ENCODE data around the gene ANGPT4. TPM values are rescaled to one million over a fixed set of nuclear protein-coding genes. Genes with fewer than 3 reads are reported as not detected.
"Not testable (repeated sequence)": the region's sequence is repeated elsewhere in the genome, so short reads cannot be mapped to it uniquely, and the experiment has no call there.

The ANGPT4 gene
- total and polyA plus RNA-seq, 5 donors = 0.06 to 0.14 (median 0.12) TPM; not detected in 2

DNA sequence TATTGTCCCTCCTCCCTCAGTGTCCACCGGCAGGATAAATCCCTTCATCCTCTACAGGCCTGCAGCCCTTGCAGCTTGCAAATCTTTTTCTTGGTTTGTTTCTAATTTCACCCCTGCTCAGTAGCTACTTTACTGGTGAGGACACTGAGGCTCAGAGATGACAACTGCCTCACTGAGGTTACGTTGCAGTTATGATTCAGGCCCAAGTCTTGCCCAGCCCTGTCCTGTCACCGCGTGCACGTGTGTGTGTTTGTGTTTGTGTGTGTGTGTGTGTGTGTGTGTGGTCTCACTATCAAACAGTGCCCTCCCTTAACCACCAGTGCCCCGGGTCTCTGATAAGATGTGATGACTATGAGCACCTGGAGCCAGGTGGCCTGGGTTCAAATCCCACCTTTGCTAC, 61.5 kb downstream of the ANGPT4 start:
- DNase-seq (no peak), ATAC-seq (no peak)
- Histone ChIP-seq H3K27me3 (ENCODE audit: control insufficient read depth, insufficient read depth) (no peaks in the 10 kb centered on the region), H3K27ac (ENCODE audit: low read length) (no peak overlapping the region), H3K4me1 (ENCODE audit: control insufficient read depth, insufficient read depth, low read length) (no peaks in the 10 kb centered on the region), H3K9me3 (ENCODE audit: control insufficient read depth, low read length) (no peaks in the 10 kb centered on the region), H3K4me3 (ENCODE audit: low read length) (no peak overlapping the region)
- intact Hi-C loops (cut with DNase I) = no loop called here
- WGBS = 71% methylated on average over 6 of the region's 6 CpGs

DNA sequence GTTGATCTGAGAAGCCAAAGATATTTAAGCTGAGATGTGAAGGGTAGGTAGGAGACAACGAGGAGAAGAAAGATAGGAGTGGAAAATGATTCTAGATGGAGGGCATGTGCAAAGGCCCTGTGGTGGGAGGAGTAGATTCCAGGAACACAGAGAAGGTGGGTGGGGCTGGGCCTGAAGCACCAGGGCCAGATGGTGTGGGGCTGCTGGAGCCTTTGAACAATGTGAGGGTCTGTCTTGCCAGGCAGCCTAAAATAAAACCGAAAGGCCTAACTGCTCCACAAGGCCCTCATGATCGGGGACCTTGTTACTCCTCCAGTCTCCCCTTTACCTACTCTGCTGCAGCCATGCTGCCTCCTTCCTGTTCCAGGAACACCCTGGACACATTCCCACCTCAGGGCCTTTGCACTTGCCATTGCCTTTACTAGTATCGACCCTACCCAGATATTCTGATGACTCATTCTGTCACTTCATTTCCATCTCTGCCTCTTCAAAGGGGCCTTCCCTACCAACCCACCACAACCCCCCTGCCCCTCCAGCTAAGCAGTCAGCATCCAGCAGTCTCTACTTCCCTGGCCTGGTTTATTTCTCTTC, 62.6 kb downstream of the ANGPT4 start:
- intact Hi-C loops (cut with DNase I) = no loop called here
- WGBS = 93% methylated on average over 4 of the region's 4 CpGs
- H3K27me3 ChIP-seq (ENCODE audit: control insufficient read depth, insufficient read depth) = no peaks in the 10 kb centered on the region
- H3K4me1 ChIP-seq (ENCODE audit: control insufficient read depth, insufficient read depth, low read length) = no peaks in the 10 kb centered on the region
- H3K4me3 ChIP-seq (ENCODE audit: low read length) = no peak overlapping the region
- H3K9me3 ChIP-seq (ENCODE audit: control insufficient read depth, low read length) = no peaks in the 10 kb centered on the region
- no peak overlapping the region for H3K27ac ChIP-seq (ENCODE audit: low read length)
- no peak for ATAC-seq
- DNase-seq = no peak

DNA sequence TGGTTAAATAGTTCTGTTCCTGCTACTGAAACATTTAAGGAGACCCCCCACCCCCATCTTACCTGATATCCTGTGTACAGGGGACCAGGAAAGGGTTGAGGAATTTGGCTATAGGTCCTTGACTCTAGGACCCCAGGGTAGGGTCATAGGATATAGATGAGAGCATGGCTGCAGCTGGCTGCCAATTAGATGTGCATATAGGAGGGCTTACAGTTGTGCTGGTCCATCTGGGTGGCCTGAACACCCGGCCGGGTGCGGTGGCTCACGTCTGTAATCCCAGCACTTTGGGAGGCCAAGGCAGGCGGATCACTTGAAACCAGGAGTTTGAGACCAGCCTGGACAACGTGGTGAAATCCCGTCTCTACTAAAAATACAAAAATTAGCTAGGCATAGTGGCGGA, 67.4 kb downstream of the ANGPT4 start:
- H3K4me1 ChIP-seq (ENCODE audit: control insufficient read depth, insufficient read depth, low read length); DNase-seq; H3K27me3 ChIP-seq (ENCODE audit: control insufficient read depth, insufficient read depth); H3K4me3 ChIP-seq (ENCODE audit: low read length); H3K27ac ChIP-seq (ENCODE audit: low read length); H3K9me3 ChIP-seq (ENCODE audit: control insufficient read depth, low read length); ATAC-seq; intact Hi-C loops (cut with DNase I): not testable (repeated sequence)
- WGBS = 93% methylated on average over 8 of the region's 8 CpGs

DNA sequence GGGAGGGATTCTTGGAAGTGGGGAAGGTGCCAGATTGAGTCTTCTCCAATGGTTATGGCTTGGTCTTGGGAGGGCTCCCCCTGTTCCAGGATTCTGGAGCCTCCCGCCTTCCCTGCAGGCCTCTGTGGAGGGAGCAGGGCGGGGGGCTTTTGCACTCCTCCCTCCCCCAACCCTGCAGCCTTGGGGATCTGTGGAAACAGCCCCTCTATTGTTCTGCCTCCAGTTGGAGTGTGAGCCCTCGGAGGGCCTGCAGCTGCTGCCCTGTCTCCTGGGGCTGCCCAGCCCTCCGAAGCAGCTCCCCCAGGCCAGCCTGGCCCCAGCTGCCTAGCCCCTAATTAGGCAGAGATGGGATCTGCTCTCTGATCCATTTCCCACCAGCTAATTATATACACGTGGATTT, 67.9 kb downstream of the ANGPT4 start:
- DNase-seq = no peak
- intact Hi-C loops (cut with DNase I) = no loop called here
- peaks cover 5% of the 10 kb centered on the region for H3K4me1 ChIP-seq (ENCODE audit: control insufficient read depth, insufficient read depth, low read length)
- H3K9me3 ChIP-seq (ENCODE audit: control insufficient read depth, low read length) = no peaks in the 10 kb centered on the region
- H3K4me3 ChIP-seq (ENCODE audit: low read length) = no peak overlapping the region
- no peak for ATAC-seq
- H3K27ac ChIP-seq (ENCODE audit: low read length) = no peak overlapping the region
- no peaks in the 10 kb centered on the region for H3K27me3 ChIP-seq (ENCODE audit: control insufficient read depth, insufficient read depth)
- WGBS = 88% methylated on average over 5 of the region's 5 CpGs

DNA sequence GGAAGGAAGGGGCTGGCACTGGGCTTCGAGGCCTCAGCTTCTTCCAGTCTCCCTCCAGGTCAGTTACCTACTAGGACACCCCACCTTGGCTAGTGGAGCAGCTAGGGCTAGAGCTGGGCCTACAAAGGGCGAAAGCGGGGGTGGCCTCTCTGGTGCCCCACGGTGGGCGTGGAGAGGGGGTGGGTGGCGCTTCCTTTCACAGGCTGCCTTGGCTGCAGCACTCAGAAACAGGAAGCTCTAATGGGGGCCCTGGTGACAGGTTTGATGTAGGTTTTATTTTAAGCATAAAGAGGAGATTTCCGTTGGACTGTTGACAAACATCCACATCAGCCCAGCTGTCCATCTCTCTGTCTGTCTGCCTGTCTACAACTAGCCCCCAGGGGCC, 69.2 kb downstream of the ANGPT4 start:
- WGBS = 65% methylated on average over 7 of the region's 7 CpGs
- no peaks in the 10 kb centered on the region for H3K27me3 ChIP-seq (ENCODE audit: control insufficient read depth, insufficient read depth)
- intact Hi-C loops (cut with DNase I) = no loop called here
- ATAC-seq (no peak), DNase-seq (peak in 2 of 3 donors; percentile 57 to 65)
- no peaks in the 10 kb centered on the region for H3K9me3 ChIP-seq (ENCODE audit: control insufficient read depth, low read length)
- H3K4me1 ChIP-seq (ENCODE audit: control insufficient read depth, insufficient read depth, low read length) = peaks cover 5% of the 10 kb centered on the region
- no peak overlapping the region for H3K27ac ChIP-seq (ENCODE audit: low read length)
- H3K4me3 ChIP-seq (ENCODE audit: low read length) = no peak overlapping the region

DNA sequence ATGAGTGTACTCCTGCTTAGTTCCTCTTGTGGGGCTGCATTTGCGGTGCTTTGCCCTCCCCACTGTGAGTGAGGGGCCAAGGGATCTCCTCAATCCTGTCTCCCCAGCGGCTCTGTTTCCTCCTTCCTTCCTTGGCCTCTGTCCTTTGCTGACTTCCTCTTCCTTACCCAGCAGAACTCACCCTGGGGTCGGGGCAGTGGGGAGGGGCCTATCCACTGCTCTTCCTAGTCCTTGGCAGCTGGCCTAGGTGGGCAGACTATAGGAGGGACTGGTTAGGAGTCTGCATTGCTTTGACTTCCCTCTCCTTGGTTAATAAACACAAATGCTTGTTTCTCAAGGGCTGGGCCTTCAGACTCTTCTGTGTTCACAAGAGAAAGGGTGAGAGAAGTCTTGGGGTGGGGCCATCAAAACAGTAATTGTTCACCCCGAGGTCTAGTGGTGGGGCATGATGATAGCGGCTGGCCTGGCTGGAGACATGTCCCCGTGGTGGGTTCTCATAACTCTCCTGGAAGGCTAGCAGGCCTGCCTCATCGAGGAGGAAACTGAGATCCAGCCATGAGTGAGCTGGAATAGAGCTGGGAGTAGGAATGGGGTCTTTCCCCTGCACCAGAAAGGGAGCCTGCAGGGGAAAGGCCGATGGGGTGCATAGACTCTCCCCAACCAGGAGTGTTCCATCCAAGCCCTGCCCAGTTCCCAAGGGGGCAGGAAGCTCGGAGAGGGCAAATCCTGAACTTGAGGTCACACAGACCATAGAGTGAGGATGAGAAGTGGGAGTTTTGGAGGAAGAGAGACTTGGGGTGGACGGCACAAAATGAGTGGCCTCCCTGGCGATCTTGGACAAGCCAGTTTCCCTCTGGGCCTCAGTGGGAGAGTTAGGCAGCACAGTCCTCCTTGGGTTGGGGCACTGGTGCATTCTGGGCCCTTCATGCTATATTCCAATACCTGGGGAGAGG, 69.9 kb downstream of the ANGPT4 start:
- Histone ChIP-seq H3K9me3 (ENCODE audit: control insufficient read depth, low read length) (no peaks in the 10 kb centered on the region), H3K4me3 (ENCODE audit: low read length) (no peak overlapping the region), H3K4me1 (ENCODE audit: control insufficient read depth, insufficient read depth, low read length) (peaks cover 5% of the 10 kb centered on the region), H3K27ac (ENCODE audit: low read length) (no peak overlapping the region), H3K27me3 (ENCODE audit: control insufficient read depth, insufficient read depth) (no peaks in the 10 kb centered on the region)
- intact Hi-C loops (cut with DNase I) = no loop called here
- peak; percentile 27 to 75 (median 71) for DNase-seq
- ATAC-seq = no peak
- WGBS = 64% methylated on average over 11 of the region's 11 CpGs

DNA sequence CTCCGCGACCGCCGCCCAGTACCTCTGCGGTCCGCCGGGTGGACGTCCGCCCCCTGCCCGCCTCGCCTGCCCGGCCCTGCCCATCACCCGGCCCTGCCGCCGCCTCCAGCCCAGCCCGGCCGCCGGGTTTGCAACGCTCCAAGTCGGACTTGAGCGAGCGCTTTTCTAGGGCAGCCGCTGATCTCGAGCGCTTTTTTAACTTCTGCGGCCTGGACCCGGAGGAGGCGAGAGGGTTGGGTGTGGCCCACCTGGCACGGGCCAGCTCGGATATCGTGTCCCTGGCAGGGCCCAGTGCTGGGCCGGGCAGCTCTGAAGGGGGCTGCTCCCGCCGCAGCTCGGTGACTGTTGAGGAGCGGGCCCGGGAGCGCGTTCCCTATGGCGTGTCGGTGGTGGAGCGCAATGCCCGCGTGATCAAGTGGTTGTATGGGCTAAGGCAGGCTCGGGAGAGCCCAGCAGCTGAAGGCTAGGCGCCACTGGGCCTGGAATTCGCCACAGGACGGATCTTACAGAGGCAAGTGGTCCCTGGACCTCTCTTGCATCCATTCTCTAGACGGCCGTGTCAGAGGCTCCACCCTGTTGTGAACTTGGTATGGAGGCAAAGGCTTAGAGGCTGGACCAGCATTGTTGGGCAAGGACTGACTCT, 70.8 kb downstream of the ANGPT4 start:
- peak in 2 of 3 donors; percentile 59 to 67 for DNase-seq
- intact Hi-C loops (cut with DNase I) = no loop called here
- H3K27ac ChIP-seq (ENCODE audit: low read length) = no peak overlapping the region

DNA sequence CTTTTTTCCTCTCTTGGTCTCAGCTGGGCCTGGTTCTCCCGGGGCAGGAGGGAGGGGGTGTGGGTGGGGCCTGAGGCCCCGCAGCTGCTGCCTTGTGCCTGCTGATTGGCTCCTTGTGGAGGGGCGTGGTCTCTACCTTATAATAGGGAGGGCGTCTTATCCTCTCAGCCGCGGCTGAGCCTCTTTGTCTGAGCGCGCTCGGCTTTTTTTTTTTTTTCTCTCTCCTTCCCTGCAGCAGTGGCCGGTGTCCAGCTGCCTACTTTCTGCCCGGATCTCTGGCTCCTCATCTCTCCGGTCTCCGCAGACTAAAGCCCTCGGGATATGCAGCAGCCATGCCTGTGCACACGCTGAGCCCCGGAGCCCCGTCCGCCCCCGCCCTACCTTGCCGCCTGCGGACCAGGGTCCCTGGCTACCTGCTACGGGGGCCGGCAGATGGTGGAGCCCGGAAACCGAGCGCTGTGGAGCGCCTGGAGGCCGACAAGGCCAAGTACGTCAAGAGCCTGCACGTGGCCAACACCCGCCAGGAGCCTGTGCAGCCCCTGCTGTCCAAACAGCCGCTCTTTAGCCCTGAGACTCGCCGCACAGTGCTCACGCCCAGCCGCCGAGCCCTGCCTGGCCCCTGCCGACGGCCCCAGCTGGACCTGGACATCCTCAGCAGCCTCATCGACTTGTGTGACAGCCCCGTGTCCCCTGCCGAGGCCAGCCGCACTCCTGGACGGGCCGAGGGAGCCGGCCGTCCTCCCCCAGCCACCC, 71.5 kb downstream of the ANGPT4 start:
- WGBS = 18% methylated on average over 47 of the region's 47 CpGs
- H3K27ac ChIP-seq (ENCODE audit: low read length) = no peak overlapping the region
- intact Hi-C loops (cut with DNase I) = no loop called here

More for the DNA sequence above, 70.8 kb downstream of the ANGPT4 start:
- H3K9me3 ChIP-seq (ENCODE audit: control insufficient read depth, low read length) = no peaks in the 10 kb centered on the region
- peaks cover 5% of the 10 kb centered on the region for H3K4me1 ChIP-seq (ENCODE audit: control insufficient read depth, insufficient read depth, low read length)
- 68% methylated on average over 50 of the region's 50 CpGs for WGBS
- H3K27me3 ChIP-seq (ENCODE audit: control insufficient read depth, insufficient read depth) = no peaks in the 10 kb centered on the region
- no peak for ATAC-seq
- H3K4me3 ChIP-seq (ENCODE audit: low read length) = no peak overlapping the region

DNA sequence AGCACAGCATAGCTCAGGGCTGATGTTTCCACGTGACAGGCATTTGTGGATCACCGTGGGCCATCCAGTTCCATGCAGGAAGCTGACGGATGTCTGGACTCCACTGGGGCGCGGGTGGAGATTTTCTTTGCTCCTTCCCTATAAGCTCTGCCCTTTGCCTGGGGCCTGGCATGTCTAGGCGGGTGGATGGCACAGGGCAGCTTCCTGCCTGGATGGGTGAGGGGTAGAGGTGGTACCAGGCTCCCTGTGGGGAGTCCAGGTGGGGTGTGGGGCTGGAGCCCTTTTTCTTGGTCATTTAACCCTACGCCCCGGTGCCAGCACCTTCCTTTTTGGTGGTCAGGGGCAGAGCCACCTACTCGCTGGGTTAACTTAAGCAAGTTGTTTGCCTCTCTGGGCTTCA, 72.2 kb downstream of the ANGPT4 start:
- 82% methylated on average over 9 of the region's 9 CpGs for WGBS
- Histone ChIP-seq H3K9me3 (ENCODE audit: control insufficient read depth, low read length) (no peaks in the 10 kb centered on the region), H3K27me3 (ENCODE audit: control insufficient read depth, insufficient read depth) (no peaks in the 10 kb centered on the region), H3K4me3 (ENCODE audit: low read length) (no peak overlapping the region), H3K27ac (ENCODE audit: low read length) (no peak overlapping the region), H3K4me1 (ENCODE audit: control insufficient read depth, insufficient read depth, low read length) (peaks cover 5% of the 10 kb centered on the region)
- ATAC-seq (no peak), DNase-seq (peak in 1 of 3 donors; percentile 47)
- intact Hi-C loops (cut with DNase I) = no loop called here

More for the DNA sequence above, 71.5 kb downstream of the ANGPT4 start:
- peak overlapping the region; percentile 33 for H3K4me3 ChIP-seq (ENCODE audit: low read length)
- ATAC-seq = peak; percentile 97 to 99
- peaks cover 5% of the 10 kb centered on the region for H3K4me1 ChIP-seq (ENCODE audit: control insufficient read depth, insufficient read depth, low read length)
- no peaks in the 10 kb centered on the region for H3K27me3 ChIP-seq (ENCODE audit: control insufficient read depth, insufficient read depth)
- peak; percentile 93 to 97 (median 96) for DNase-seq
- H3K9me3 ChIP-seq (ENCODE audit: control insufficient read depth, low read length) = no peaks in the 10 kb centered on the region

DNA sequence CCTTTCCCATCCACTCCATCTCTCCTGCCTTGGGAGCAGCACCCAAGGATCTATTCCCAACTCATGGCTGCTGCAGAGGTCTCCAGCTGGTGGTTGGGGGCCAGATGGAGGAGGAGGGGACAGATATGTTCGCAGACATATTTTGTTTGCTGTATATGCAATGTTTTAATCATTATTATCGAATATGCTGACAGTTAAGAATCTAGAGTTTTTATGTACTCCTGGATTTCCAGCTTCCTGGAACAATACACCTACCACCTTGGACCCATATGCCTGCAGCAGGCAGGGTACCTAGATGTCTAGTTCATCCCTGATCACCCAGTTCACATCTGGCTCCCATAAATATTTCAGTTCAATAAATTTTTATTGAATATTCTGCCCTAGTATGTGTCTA, 73.6 kb downstream of the ANGPT4 start:
- Histone ChIP-seq H3K4me3 (ENCODE audit: low read length) (no peak overlapping the region), H3K4me1 (ENCODE audit: control insufficient read depth, insufficient read depth, low read length) (peaks cover 5% of the 10 kb centered on the region), H3K27me3 (ENCODE audit: control insufficient read depth, insufficient read depth) (no peaks in the 10 kb centered on the region), H3K9me3 (ENCODE audit: control insufficient read depth, low read length) (no peaks in the 10 kb centered on the region), H3K27ac (ENCODE audit: low read length) (no peak overlapping the region)
- intact Hi-C loops (cut with DNase I) = no loop called here
- ATAC-seq (no peak), DNase-seq (no peak)
- WGBS = 86% methylated on average over 2 of the region's 2 CpGs
